ENCODE measurements around the gene RSRC1. TPM values are rescaled to one million over a fixed set of nuclear protein-coding genes. Genes with fewer than 3 reads are reported as not detected.

The RSRC1 gene
- total RNA-seq, 1 experiment from 2014 or later = 37.9 TPM

DNA sequence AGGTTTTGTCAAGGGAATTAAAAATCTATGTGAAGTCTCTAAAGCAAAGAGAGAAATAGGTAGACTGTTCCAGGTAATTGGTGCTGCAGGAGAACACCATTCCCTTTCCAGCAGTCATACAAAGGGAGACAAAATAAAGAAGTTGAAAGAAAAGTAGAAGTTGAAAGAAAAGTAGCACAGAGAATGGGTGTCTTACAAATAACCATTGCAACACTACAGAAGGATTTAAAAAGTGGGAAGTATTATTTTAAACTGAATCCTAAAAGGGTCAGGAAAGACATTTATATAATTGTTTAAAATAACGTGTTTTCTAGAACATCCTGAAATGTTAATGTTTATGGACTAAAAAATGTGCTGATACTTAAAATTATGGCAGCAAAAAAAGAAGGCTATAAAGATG lies 223.8 kb downstream of the RSRC1 start:
- no CpG with 5 or more reads among the region's 1 CpG for WGBS (ENCODE audit: extremely low coverage, insufficient read length, low lambda C conversion rate)

More for the DNA sequence above, 223.8 kb downstream of the RSRC1 start:
- no peak overlapping the region for H3K27ac ChIP-seq (ENCODE audit: insufficient read length, low read depth, low read length)
- no peak overlapping the region for H3K4me2 ChIP-seq (ENCODE audit: insufficient read depth, insufficient read length, low read length)
- H3K9me3 ChIP-seq (ENCODE audit: control insufficient read depth, low read depth, low read length) = no peaks in the 10 kb centered on the region
- H2BK120ac ChIP-seq (ENCODE audit: low read depth, low read length, poor library complexity, severe bottlenecking) = no peak overlapping the region
- no peak overlapping the region for H3K23ac ChIP-seq (ENCODE audit: insufficient read length, low read depth, low read length)
- Mint-ChIP-seq H3K4me3 (no peak overlapping the region), H3K9me3 (no peaks in the 10 kb centered on the region), H3K36me3 (ENCODE audit: insufficient read depth in 1 of 3, low read depth in 3 of 3) (no peaks in the 10 kb centered on the region; a peak in 1 of 7 replicates), H3K4me1 (peaks cover 17 to 21% of the 10 kb centered on the region in 2 experiments), H3K27me3 (ENCODE audit: low read depth) (no peaks in the 10 kb centered on the region; the same call in 1 of the 2 replicates), H3K27ac (no peak overlapping the region)
- H4K20me1 ChIP-seq (ENCODE audit: control insufficient read depth, insufficient read depth, insufficient read length) = no peaks in the 10 kb centered on the region
- TF ChIP-seq CTCF (conservative IDR thresholded peaks at IDR 0.05) = no peak
- no peak overlapping the region for H3K56ac ChIP-seq (ENCODE audit: insufficient read length, low read depth, low read length)
- H3K9ac ChIP-seq (ENCODE audit: extremely low read depth, insufficient read length, low read length) = no peak overlapping the region
- H3K18ac ChIP-seq (ENCODE audit: insufficient read length, low read depth, low read length) = no peak overlapping the region
- no peaks in the 10 kb centered on the region for H3K27me3 ChIP-seq (ENCODE audit: insufficient read depth, low read length)
- no peak overlapping the region for H2BK12ac ChIP-seq (ENCODE audit: insufficient read length, low read depth, low read length)
- no peak overlapping the region for H3T11ph ChIP-seq (ENCODE audit: low read length)
- H2BK5ac ChIP-seq (ENCODE audit: insufficient read length, low read length) = no peak overlapping the region
- H4K91ac ChIP-seq (ENCODE audit: insufficient read length, low read depth, low read length) = no peak overlapping the region
- no peak for DNase-seq
- no peaks in the 10 kb centered on the region for H3K79me1 ChIP-seq (ENCODE audit: insufficient read depth, low read depth, low read length, poor library complexity, severe bottlenecking)
- H2BK15ac ChIP-seq (ENCODE audit: low read depth, low read length) = no peak overlapping the region
- H3K23me2 ChIP-seq (ENCODE audit: insufficient read length, low read depth, low read length, poor library complexity, severe bottlenecking) = no peaks in the 10 kb centered on the region
- H3K4ac ChIP-seq (ENCODE audit: low read depth, low read length) = no peak overlapping the region
- no peak overlapping the region for H3K14ac ChIP-seq (ENCODE audit: insufficient read depth, low read length)
- H2AFZ ChIP-seq (ENCODE audit: low read length) = no peak overlapping the region
- no peak overlapping the region for H4K5ac ChIP-seq (ENCODE audit: insufficient read length, low read depth, low read length)
- no peak overlapping the region for H2AK5ac ChIP-seq (ENCODE audit: insufficient read length, low read length)
- no peak overlapping the region for H4K8ac ChIP-seq (replicated peaks; ENCODE audit: insufficient read length, low read depth, low read length)
- no peaks in the 10 kb centered on the region for H3K79me2 ChIP-seq (ENCODE audit: insufficient read depth, low read length)
- H2BK20ac ChIP-seq (ENCODE audit: low read depth, low read length, poor library complexity, severe bottlenecking) = no peak overlapping the region
- H3K4me1 ChIP-seq (ENCODE audit: insufficient read depth, low read length) = no peaks in the 10 kb centered on the region; the same call in 1 of the 2 replicates
